ENCODE measurements around the gene COLGALT1.
"Not testable (repeated sequence)": the region's sequence is repeated elsewhere in the genome, so short reads cannot be mapped to it uniquely, and the experiment has no call there.

COLGALT1 gene

GRCh38 chr19:17515408-17516149 lies 39.9 kb upstream of the COLGALT1 start:
- TF ChIP-seq CTCF (IDR thresholded peaks at IDR 0.05; ENCODE audit: control insufficient read depth, extremely low read depth, insufficient read depth), result no peak

GRCh38 chr19:17517898-17518297 lies 37.6 kb upstream of the COLGALT1 start:
- TF ChIP-seq CTCF (IDR thresholded peaks at IDR 0.05; ENCODE audit: control insufficient read depth, extremely low read depth, insufficient read depth), result no peak
- H3K4me3 ChIP-seq (ENCODE audit: low read depth, low read length), result no peak overlapping the region
- no peak for DNase-seq (ENCODE audit: low read depth)

More at GRCh38 chr19:17515408-17516149, 39.9 kb upstream of the COLGALT1 start:
- DNase-seq (ENCODE audit: low read depth), result no peak
- no peak overlapping the region for H3K4me3 ChIP-seq (ENCODE audit: low read depth, low read length)

GRCh38 chr19:17518654-17519053 lies 36.8 kb upstream of the COLGALT1 start:
- H3K4me3 ChIP-seq (ENCODE audit: low read depth, low read length); DNase-seq (ENCODE audit: low read depth): not testable (repeated sequence)

DNA sequence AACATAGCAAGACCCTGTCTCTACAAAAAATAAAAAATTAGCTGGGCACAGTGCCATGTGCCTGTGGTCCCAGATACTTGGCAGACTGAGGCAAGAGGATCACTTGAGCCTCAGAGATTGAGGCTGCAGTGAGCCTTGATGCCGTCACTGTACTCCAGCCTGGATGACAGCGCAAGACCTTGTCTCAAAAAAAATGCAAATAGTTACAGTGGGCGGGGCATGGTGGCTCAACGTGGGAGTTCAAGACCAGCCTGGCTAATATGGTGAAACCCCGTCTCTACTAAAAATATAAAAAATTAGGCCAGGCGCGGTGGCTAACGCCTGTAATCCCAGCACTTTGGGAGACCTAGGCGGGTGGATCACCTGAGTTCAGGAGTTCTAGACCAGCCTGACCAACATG lies 35.5 kb upstream of the COLGALT1 start:
- no peak for TF ChIP-seq CTCF (IDR thresholded peaks at IDR 0.05; ENCODE audit: control insufficient read depth, extremely low read depth, insufficient read depth)
- H3K4me3 ChIP-seq (ENCODE audit: low read depth, low read length), result no peak overlapping the region
- no peak for DNase-seq (ENCODE audit: low read depth)

GRCh38 chr19:17520865-17521264 lies 34.6 kb upstream of the COLGALT1 start:
- TF ChIP-seq CTCF (IDR thresholded peaks at IDR 0.05; ENCODE audit: control insufficient read depth, extremely low read depth, insufficient read depth), result no peak
- no peak for DNase-seq (ENCODE audit: low read depth)
- H3K4me3 ChIP-seq (ENCODE audit: low read depth, low read length), result no peak overlapping the region

DNA sequence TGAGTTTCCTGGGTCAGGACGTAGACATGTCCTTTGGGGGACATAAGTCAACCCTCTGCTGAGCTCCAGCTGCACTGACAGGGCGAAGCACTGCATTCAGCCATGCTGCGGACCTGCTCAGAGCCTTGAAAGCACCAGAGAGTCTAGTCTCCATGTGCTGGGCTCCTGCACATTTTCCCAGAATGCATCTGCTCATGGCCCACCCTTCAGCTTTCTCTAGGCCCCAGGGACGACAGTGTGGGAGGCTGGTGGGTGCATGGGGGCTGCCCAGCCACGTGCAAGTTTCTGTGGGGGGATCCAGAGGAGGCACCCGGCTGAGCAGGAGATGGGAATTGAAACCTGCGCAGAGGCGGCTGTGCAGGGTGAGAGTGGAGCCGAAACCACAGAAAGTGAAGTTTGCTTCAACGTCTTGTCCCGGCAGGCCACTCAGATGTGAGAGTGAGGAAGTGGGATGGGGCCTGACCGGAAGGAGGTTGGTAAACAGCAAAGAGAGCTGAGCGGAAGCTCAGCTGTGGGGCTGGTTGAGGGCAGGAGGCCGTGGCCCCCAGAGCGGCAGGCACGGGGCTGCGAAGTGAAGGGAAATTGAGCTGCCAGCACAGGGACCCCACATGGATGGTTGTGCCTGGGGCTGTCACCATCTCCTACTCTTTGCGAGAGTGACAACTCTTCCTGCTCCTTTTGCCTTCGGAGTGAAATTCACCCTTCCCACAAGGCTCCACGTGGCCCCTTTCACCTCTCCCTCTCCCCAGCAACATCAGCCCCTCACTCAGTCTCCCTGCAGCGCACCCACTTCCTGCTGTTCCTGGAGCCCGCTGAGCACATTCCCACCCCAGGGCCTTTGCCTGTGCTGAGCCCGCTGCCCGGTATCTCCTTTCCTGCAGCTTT lies 32.2 kb upstream of the COLGALT1 start:
- H3K4me3 ChIP-seq (ENCODE audit: low read depth, low read length), result no peak overlapping the region
- DNase-seq (ENCODE audit: low read depth), result no peak
- TF ChIP-seq CTCF (IDR thresholded peaks at IDR 0.05; ENCODE audit: control insufficient read depth, extremely low read depth, insufficient read depth), result no peak

GRCh38 chr19:17524651-17525050 lies 30.8 kb upstream of the COLGALT1 start:
- no peak for DNase-seq (ENCODE audit: low read depth)
- TF ChIP-seq CTCF (IDR thresholded peaks at IDR 0.05; ENCODE audit: control insufficient read depth, extremely low read depth, insufficient read depth), result no peak
- no peak overlapping the region for H3K4me3 ChIP-seq (ENCODE audit: low read depth, low read length)
